SU-DHL-6 (cell line): Measurements from ENCODE around the gene DCAF4.

Experiments used
- H2AFZ ChIP-seq: fragments of 200-600 bp; sonication (generic); 2 replicates; pipeline ENCODE4 v1.6.1; 2014; ENCODE audit warnings: low read depth, mild to moderate bottlenecking, moderate library complexity, mixed read lengths, antibody characterized with exemption, low read length; ENCODE audit not compliant: severe bottlenecking
- H3F3A ChIP-seq: fragments of 200-600 bp; shearing (Covaris generic); 2 replicates; pipeline ENCODE4 v1.6.0; 2016; ENCODE audit warnings: antibody characterized with exemption, mild to moderate bottlenecking; ENCODE audit not compliant: insufficient read depth
- H3K27ac ChIP-seq: fragments of 200-600 bp; sonication (generic); 2 replicates; pipeline ENCODE4 v1.5.1; 2016; ENCODE audit warnings: low read depth, mild to moderate bottlenecking, low read length, moderate library complexity, mixed read lengths
- H3K27me3 ChIP-seq: fragments of 200-600 bp; sonication (generic), shearing (Covaris generic); 2 replicates; pipeline ENCODE4 v1.6.0; 2014; ENCODE audit warnings: mild to moderate bottlenecking, low read length
- H3K36me3 ChIP-seq: fragments of 200-600 bp; sonication (generic); 2 replicates; pipeline ENCODE4 v1.6.1; 2014; ENCODE audit warnings: mild to moderate bottlenecking, low read length, mixed read lengths
- H3K4me2 ChIP-seq: fragments of 300-600, 200-600 bp; shearing (Covaris generic), sonication (generic); 2 replicates; pipeline ENCODE4 v1.6.0; 2014; ENCODE audit warnings: low read length, low read depth, mild to moderate bottlenecking; ENCODE audit not compliant: poor library complexity, severe bottlenecking
- H3K4me3 ChIP-seq: fragments of 200-600 bp; sonication (generic); 2 replicates; pipeline ENCODE4 v1.5.1; 2014; ENCODE audit warnings: antibody characterized with exemption, low read length, mild to moderate bottlenecking, mixed read lengths; ENCODE audit not compliant: insufficient read depth, poor library complexity, severe bottlenecking
- H3K79me2 ChIP-seq: fragments of 200-600 bp; sonication (generic); 2 replicates; pipeline ENCODE4 v1.6.1; 2014; ENCODE audit warnings: mild to moderate bottlenecking, low read length, moderate library complexity; ENCODE audit not compliant: insufficient read depth
- H3K9ac ChIP-seq: fragments of 200-600 bp; sonication (generic); 2 replicates; pipeline ENCODE4 v1.7.0; 2014; ENCODE audit warnings: mild to moderate bottlenecking, low read length
- H3K9me2 ChIP-seq: fragments of 200-600 bp; sonication (generic); replicated peaks from 2 replicates; pipeline ENCODE4 v1.6.1; 2014; ENCODE audit warnings: low read length; ENCODE audit not compliant: insufficient read depth
- H3K9me3 ChIP-seq: fragments of 200-600 bp; sonication (generic); 2 replicates; pipeline ENCODE4 v1.6.1; 2014; ENCODE audit warnings: low read length, mixed read lengths; ENCODE audit not compliant: insufficient read depth
- H4K20me1 ChIP-seq: fragments of 200-600 bp; sonication (generic); 2 replicates; pipeline ENCODE4 v1.6.1; 2014; ENCODE audit warnings: low read depth, mild to moderate bottlenecking, antibody characterized with exemption, low read length, moderate library complexity, mixed read lengths
- EZH2phosphoT487 ChIP-seq: fragments of 200-600 bp; sonication (generic), shearing (Covaris generic); conservative IDR thresholded peaks from 2 replicates; pipeline ENCODE4 v1.6.1; 2018; ENCODE audit warnings: mild to moderate bottlenecking, antibody characterized with exemption, low read length, moderate library complexity, mixed read lengths
- TF ChIP-seq, protein P1 (sequence below): fragments of 200-600 bp; sonication (generic); IDR thresholded peaks from one replicate; pipeline ENCODE4 v1.5.1; 2017; ENCODE audit warnings: antibody characterized with exemption, mild to moderate bottlenecking, low read length, moderate library complexity; ENCODE audit not compliant: insufficient read depth, poor library complexity, severe bottlenecking

DCAF4 gene

DNA sequence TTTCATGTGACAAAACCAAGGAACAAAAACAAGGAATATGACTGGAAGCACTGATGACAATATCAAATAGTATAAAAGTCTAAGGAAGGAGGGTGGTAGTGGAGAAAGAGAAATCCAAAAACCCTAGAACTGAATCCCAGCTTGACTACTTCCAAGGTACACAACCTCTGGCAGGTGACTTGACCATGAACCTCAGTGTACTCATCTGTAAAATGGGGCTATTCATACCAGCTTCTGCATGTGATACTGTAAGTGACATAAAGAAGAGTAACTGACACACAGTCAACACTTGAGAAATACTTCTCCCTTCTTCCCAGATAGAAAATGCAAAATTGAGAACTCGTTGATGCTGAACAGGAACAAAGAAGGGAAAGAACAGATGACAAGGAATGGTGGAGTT is 22.0 kb upstream of the DCAF4 start:
- Histone ChIP-seq H4K20me1 (no peaks in the 10 kb centered on the region), H3K9me2 (no peaks in the 10 kb centered on the region), H3K27ac (no peak overlapping the region), H2AFZ (peak overlapping the region; percentile 3), H3K4me2 (no peak overlapping the region), H3F3A (no peaks in the 10 kb centered on the region), H3K79me2 (no peaks in the 10 kb centered on the region), H3K4me3 (no peak overlapping the region), H3K9ac (no peak overlapping the region), H3K9me3 (no peaks in the 10 kb centered on the region), H3K36me3 (no peaks in the 10 kb centered on the region), H3K27me3 (no peaks in the 10 kb centered on the region)
- no peak for TF ChIP-seq EZH2phosphoT487
- TF ChIP-seq, protein P1, sequence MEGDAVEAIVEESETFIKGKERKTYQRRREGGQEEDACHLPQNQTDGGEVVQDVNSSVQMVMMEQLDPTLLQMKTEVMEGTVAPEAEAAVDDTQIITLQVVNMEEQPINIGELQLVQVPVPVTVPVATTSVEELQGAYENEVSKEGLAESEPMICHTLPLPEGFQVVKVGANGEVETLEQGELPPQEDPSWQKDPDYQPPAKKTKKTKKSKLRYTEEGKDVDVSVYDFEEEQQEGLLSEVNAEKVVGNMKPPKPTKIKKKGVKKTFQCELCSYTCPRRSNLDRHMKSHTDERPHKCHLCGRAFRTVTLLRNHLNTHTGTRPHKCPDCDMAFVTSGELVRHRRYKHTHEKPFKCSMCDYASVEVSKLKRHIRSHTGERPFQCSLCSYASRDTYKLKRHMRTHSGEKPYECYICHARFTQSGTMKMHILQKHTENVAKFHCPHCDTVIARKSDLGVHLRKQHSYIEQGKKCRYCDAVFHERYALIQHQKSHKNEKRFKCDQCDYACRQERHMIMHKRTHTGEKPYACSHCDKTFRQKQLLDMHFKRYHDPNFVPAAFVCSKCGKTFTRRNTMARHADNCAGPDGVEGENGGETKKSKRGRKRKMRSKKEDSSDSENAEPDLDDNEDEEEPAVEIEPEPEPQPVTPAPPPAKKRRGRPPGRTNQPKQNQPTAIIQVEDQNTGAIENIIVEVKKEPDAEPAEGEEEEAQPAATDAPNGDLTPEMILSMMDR = no peak

DNA sequence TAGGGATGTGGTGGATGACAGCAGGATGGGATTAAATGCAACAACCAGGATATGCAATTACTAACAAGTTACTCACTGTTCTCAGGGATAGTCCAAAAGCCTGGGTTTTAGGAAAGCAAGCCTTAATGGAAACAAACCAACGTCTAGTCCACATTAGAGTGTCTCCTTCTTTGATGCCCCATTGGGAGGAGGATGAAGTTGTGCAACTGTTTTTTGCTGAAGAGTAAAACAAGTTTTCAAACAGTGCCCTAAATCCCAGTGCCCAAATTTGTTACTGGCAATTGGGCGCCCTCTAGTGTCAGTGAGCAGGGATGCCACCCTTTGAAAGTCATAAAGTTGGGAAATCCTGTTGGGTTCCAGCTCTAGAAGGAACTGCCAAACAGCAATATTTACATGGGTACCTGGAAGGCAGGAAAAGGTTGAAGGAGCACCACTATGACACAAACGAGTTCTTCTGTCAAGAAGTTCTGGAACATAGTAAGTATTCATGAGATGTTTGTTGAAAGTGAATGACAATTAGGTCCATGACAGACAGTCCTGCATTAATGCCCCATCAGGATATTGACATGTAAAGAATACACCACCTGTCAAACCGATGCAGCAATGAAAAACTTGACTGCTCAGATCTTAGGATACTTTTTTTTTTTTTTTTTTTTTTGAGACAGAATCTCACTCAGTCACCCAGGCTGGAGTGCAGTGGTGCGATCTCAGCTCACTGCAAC is 21.3 kb upstream of the DCAF4 start:
- no peaks in the 10 kb centered on the region for H4K20me1 ChIP-seq
- H3F3A ChIP-seq = no peaks in the 10 kb centered on the region
- H3K27ac ChIP-seq = no peak overlapping the region
- H3K4me2 ChIP-seq = no peak overlapping the region
- no peaks in the 10 kb centered on the region for H3K36me3 ChIP-seq
- peak overlapping the region; percentile 3 for H2AFZ ChIP-seq
- H3K4me3 ChIP-seq = no peak overlapping the region
- H3K9ac ChIP-seq = no peak overlapping the region
- TF ChIP-seq, protein P1 = peak; percentile 94
- TF ChIP-seq EZH2phosphoT487 = no peak
- no peaks in the 10 kb centered on the region for H3K79me2 ChIP-seq
- H3K9me2 ChIP-seq = no peaks in the 10 kb centered on the region
- H3K27me3 ChIP-seq = no peaks in the 10 kb centered on the region
- no peaks in the 10 kb centered on the region for H3K9me3 ChIP-seq

DNA sequence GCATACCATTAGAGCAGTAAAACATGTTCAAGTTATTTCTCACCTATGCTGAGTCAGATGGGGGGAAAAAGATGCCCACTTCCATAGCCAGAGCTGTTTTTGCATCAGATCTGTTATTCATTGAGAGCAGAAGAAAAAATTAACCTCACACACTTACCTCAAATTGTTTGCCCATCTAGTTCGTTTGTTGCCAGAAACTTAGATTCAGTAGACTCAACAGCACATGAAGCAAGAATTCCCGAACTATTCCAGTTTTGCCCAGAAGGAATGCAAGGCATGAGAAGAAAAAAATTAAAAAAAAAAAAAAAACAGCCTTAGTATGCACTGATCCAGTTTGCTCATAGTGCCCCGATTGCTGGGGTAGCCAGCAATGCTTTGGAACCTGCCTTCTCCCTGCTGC is 19.9 kb upstream of the DCAF4 start:
- H3K79me2 ChIP-seq = no peaks in the 10 kb centered on the region
- no peaks in the 10 kb centered on the region for H3F3A ChIP-seq

More for the DNA sequence above, 19.9 kb upstream of the DCAF4 start:
- no peak overlapping the region for H2AFZ ChIP-seq
- no peak overlapping the region for H3K4me2 ChIP-seq
- no peak overlapping the region for H3K27ac ChIP-seq
- no peaks in the 10 kb centered on the region for H4K20me1 ChIP-seq
- H3K9ac ChIP-seq = no peak overlapping the region
- no peak overlapping the region for H3K4me3 ChIP-seq
- H3K9me3 ChIP-seq = no peaks in the 10 kb centered on the region
- H3K36me3 ChIP-seq = no peaks in the 10 kb centered on the region
- TF ChIP-seq, protein P1 = no peak
- no peak for TF ChIP-seq EZH2phosphoT487
- no peaks in the 10 kb centered on the region for H3K27me3 ChIP-seq
- H3K9me2 ChIP-seq = no peaks in the 10 kb centered on the region
